ENCODE data around the gene ABCC5.
"Not testable (repeated sequence)": the region's sequence is repeated elsewhere in the genome, so short reads cannot be mapped to it uniquely, and the experiment has no call there.

Gene ABCC5

GRCh38 chr3:184017672-184018423 lies at the start of gene ABCC5:
Gene ABCC5 (minus strand): TSS chr3:184017884. CDS start chr3:184014392, 3,492 bp downstream.
- DNase-seq (ENCODE audit: low read depth in 2 of 2): peak; percentile 69 to 73

- no peak for DNase-seq (ENCODE audit: low read depth in 2 of 2)
Measured at GRCh38 chr3:184066211-184066610, 48.5 kb upstream of the ABCC5 start.

GRCh38 chr3:184062637-184063036 lies 45.0 kb upstream of the ABCC5 start:
- DNase-seq (ENCODE audit: low read depth in 2 of 2): no peak

- DNase-seq (ENCODE audit: low read depth in 2 of 2): no peak
Measured at GRCh38 chr3:184059424-184059823, 41.7 kb upstream of the ABCC5 start.

GRCh38 chr3:184058029-184058428 lies 40.3 kb upstream of the ABCC5 start:
- DNase-seq (ENCODE audit: low read depth in 2 of 2): no peak

GRCh38 chr3:184052767-184053166 lies 35.1 kb upstream of the ABCC5 start, which contains the start of gene HTR3C:
Gene HTR3C (plus strand): TSS chr3:184053047. CDS start chr3:184053081, 34 bp downstream.
- no peak for DNase-seq (ENCODE audit: low read depth in 2 of 2)

- DNase-seq (ENCODE audit: low read depth in 2 of 2): no peak
Measured at GRCh38 chr3:184050217-184050847, 32.6 kb upstream of the ABCC5 start.

- no peak for DNase-seq (ENCODE audit: low read depth in 2 of 2)
Measured at GRCh38 chr3:184045995-184046394, 28.3 kb upstream of the ABCC5 start.

- DNase-seq (ENCODE audit: low read depth in 2 of 2): no peak
Measured at GRCh38 chr3:184042617-184043016, 24.9 kb upstream of the ABCC5 start.

GRCh38 chr3:184040010-184040409 lies 22.3 kb upstream of the ABCC5 start:
- no peak for DNase-seq (ENCODE audit: low read depth in 2 of 2)

- no peak for DNase-seq (ENCODE audit: low read depth in 2 of 2)
Measured at GRCh38 chr3:184039414-184039813, 21.7 kb upstream of the ABCC5 start.

- DNase-seq (ENCODE audit: low read depth in 2 of 2): not testable (repeated sequence)
Measured at GRCh38 chr3:184038307-184038706, 20.6 kb upstream of the ABCC5 start.

- DNase-seq (ENCODE audit: low read depth in 2 of 2): no peak
Measured at GRCh38 chr3:184037816-184038215, 20.1 kb upstream of the ABCC5 start.

GRCh38 chr3:184031187-184031792 lies 13.6 kb upstream of the ABCC5 start, which contains the start of gene HTR3D:
Gene HTR3D (plus strand): TSS chr3:184031742. CDS start chr3:184031742, 0 bp downstream.
- DNase-seq (ENCODE audit: low read depth in 2 of 2): no peak

GRCh38 chr3:184030536-184030935 lies 12.9 kb upstream of the ABCC5 start:
- DNase-seq (ENCODE audit: low read depth in 2 of 2): no peak

- DNase-seq (ENCODE audit: low read depth in 2 of 2): no peak
Measured at GRCh38 chr3:184029443-184029842, 11.8 kb upstream of the ABCC5 start.

GRCh38 chr3:184028275-184028890 lies 10.7 kb upstream of the ABCC5 start:
- not testable (repeated sequence) for DNase-seq (ENCODE audit: low read depth in 2 of 2)

GRCh38 chr3:184025256-184025655 lies 7.6 kb upstream of the ABCC5 start:
- not testable (repeated sequence) for DNase-seq (ENCODE audit: low read depth in 2 of 2)

- DNase-seq (ENCODE audit: low read depth in 2 of 2): no peak
Measured at GRCh38 chr3:184022323-184022722, 4.6 kb upstream of the ABCC5 start.

GRCh38 chr3:184018424-184018973 lies 815 bp upstream of the ABCC5 start:
- DNase-seq (ENCODE audit: low read depth in 2 of 2): no peak

GRCh38 chr3:184016811-184017671 lies 643 bp downstream of the ABCC5 start:
- DNase-seq (ENCODE audit: low read depth in 2 of 2): peak in 1 of 2 donors; percentile 8

All from activated CD8-positive, alpha-beta memory T cell treated with anti-CD3 and anti-CD28 coated beads for 4 hours (primary cell).